Natural killer cell (primary cell): ENCODE data around the gene CSGALNACT2. TPM values are rescaled to one million over a fixed set of nuclear protein-coding genes. Genes with fewer than 3 reads are reported as not detected.

Source experiments
- ATAC-seq, 3 donors: fragments of 150-1000 bp in 2 of 3; fragments of 200-7000 bp in 1 of 3; cut with Tn5 transposase; 1 replicate in 1 of 3; 2 replicates in 2 of 3; pipeline ENCODE4 v1.10.0; 2021; ENCODE audit warnings: mild to moderate bottlenecking in 2 of 3, moderate library complexity in 2 of 3
- DNase-seq, 2 donors: peaks; one replicate each; pipeline versions ENCODE4 v3.0.0 to v3.0.0-alpha.2; 2013 to 2021; ENCODE audit warnings: mixed read lengths in 1 of 2
- H3K27ac ChIP-seq: one replicate; pipeline ENCODE4 v1.5.1; 2013; ENCODE audit warnings: mild to moderate bottlenecking, low read length
- H3K27me3 ChIP-seq: one replicate; pipeline ENCODE4 v1.6.1; 2013; ENCODE audit warnings: low read length; ENCODE audit not compliant: control insufficient read depth, insufficient read depth
- H3K36me3 ChIP-seq: one replicate; pipeline ENCODE4 v1.6.1; 2013; ENCODE audit warnings: low read length; ENCODE audit not compliant: control insufficient read depth, insufficient read depth
- H3K4me1 ChIP-seq: one replicate; pipeline ENCODE4 v1.6.1; 2013; ENCODE audit warnings: low read length; ENCODE audit not compliant: control insufficient read depth, insufficient read depth
- H3K4me3 ChIP-seq: one replicate; pipeline ENCODE4 v1.5.1; 2013; ENCODE audit warnings: low read length
- H3K9me3 ChIP-seq: one replicate; pipeline ENCODE4 v1.6.1; 2013; ENCODE audit warnings: low read length; ENCODE audit not compliant: control insufficient read depth, insufficient read depth
- H3K27ac Mint-ChIP-seq, 2 donors: one replicate each; pipeline ENCODE4 v1.8.0; 2022; ENCODE audit warnings: mild to moderate bottlenecking in 2 of 2, mixed read lengths in 2 of 2, moderate library complexity in 1 of 2
- H3K27me3 Mint-ChIP-seq, 2 donors: one replicate each; pipeline ENCODE4 v1.8.0; 2022; ENCODE audit warnings: low read depth in 2 of 2, mixed read lengths in 2 of 2
- H3K36me3 Mint-ChIP-seq: one replicate; pipeline ENCODE4 v1.8.0; 2022; ENCODE audit warnings: mixed read lengths
- H3K4me1 Mint-ChIP-seq, 2 donors: one replicate each; pipeline ENCODE4 v1.8.0; 2022; ENCODE audit warnings: mixed read lengths in 2 of 2
- H3K4me3 Mint-ChIP-seq: one replicate; pipeline ENCODE4 v1.8.0; 2022; ENCODE audit warnings: mild to moderate bottlenecking, moderate library complexity, mixed read lengths
- H3K9me3 Mint-ChIP-seq, 2 donors: one replicate each; pipeline ENCODE4 v1.8.0; 2022; ENCODE audit warnings: mixed read lengths in 2 of 2
- WGBS: methylation state at CpG from one replicate; pipeline ENCODE4 v1.1.7; 2013; ENCODE audit warnings: missing lambda C conversion rate; ENCODE audit not compliant: insufficient coverage; 5-methylcytosine and 5-hydroxymethylcytosine counted together
- intact Hi-C: fragments of 100-400 bp; cut with micrococcal nuclease; formaldehyde crosslinking; loops from one replicate; pipeline ENCODE4 v1.14.2; 2022
- total RNA-seq, 4 donors: library from RNA; stranded (reverse); fragments of 120-200 nt in 1 of 4; gene quantifications; one replicate each; pipeline versions ENCODE4 v1.2.3 to v1.2.4, GENCODE V29; 2013 to 2022
- TF ChIP-seq, protein P1 (sequence below): fragments of 200-600 bp; IDR thresholded peaks from one replicate; pipeline ENCODE4 v1.8.0; 2022; ENCODE audit warnings: antibody characterized with exemption

CSGALNACT2 gene
- total RNA-seq, 3 donors from 2014 or later (not counting 1 experiment from before 2014, with no cell fraction given), result 49.9 to 57.4 (median 52.8) TPM

- TF ChIP-seq, protein P1, sequence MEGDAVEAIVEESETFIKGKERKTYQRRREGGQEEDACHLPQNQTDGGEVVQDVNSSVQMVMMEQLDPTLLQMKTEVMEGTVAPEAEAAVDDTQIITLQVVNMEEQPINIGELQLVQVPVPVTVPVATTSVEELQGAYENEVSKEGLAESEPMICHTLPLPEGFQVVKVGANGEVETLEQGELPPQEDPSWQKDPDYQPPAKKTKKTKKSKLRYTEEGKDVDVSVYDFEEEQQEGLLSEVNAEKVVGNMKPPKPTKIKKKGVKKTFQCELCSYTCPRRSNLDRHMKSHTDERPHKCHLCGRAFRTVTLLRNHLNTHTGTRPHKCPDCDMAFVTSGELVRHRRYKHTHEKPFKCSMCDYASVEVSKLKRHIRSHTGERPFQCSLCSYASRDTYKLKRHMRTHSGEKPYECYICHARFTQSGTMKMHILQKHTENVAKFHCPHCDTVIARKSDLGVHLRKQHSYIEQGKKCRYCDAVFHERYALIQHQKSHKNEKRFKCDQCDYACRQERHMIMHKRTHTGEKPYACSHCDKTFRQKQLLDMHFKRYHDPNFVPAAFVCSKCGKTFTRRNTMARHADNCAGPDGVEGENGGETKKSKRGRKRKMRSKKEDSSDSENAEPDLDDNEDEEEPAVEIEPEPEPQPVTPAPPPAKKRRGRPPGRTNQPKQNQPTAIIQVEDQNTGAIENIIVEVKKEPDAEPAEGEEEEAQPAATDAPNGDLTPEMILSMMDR, result no peak
- no peak overlapping the region for H3K4me3 ChIP-seq
- no peaks in the 10 kb centered on the region for H3K9me3 Mint-ChIP-seq
- no peaks in the 10 kb centered on the region for H3K36me3 Mint-ChIP-seq
- no peaks in the 10 kb centered on the region for H3K27me3 Mint-ChIP-seq
- whole genome bisulfite sequencing, result 93% methylated on average over 18 of the region's 18 CpGs
- no peak overlapping the region for H3K27ac ChIP-seq
- intact Hi-C loops, result no loop called here
- peaks cover 25 to 34% of the 10 kb centered on the region in 2 donors for H3K4me1 Mint-ChIP-seq
- no peak overlapping the region for H3K4me3 Mint-ChIP-seq
- no peak for ATAC-seq
- H3K27ac Mint-ChIP-seq, result peak overlapping the region in 1 of 2 donors; percentile 81
- H3K27me3 ChIP-seq, result no peaks in the 10 kb centered on the region
- DNase-seq, result no peak
- no peaks in the 10 kb centered on the region for H3K9me3 ChIP-seq
- H3K36me3 ChIP-seq, result no peaks in the 10 kb centered on the region
- peaks cover 32% of the 10 kb centered on the region for H3K4me1 ChIP-seq
These were observed 20.3 kb upstream of the CSGALNACT2 start for GRCh38 chr10:43117777-43118583.

- Mint-ChIP-seq H3K9me3 (no peaks in the 10 kb centered on the region), H3K4me1 (peaks cover 25 to 34% of the 10 kb centered on the region in 2 donors), H3K27ac (peak overlapping the region; percentile 36 to 81), H3K36me3 (no peaks in the 10 kb centered on the region), H3K4me3 (peak overlapping the region; percentile 21), H3K27me3 (no peaks in the 10 kb centered on the region)
- no peak overlapping the region for H3K4me3 ChIP-seq
- intact Hi-C loops, result no loop called here
- DNase-seq, result no peak
- no peaks in the 10 kb centered on the region for H3K9me3 ChIP-seq
- peaks cover 32% of the 10 kb centered on the region for H3K4me1 ChIP-seq
- WGBS, result 84% methylated on average over 19 of the region's 19 CpGs
- H3K27ac ChIP-seq, result no peak overlapping the region
- no peaks in the 10 kb centered on the region for H3K27me3 ChIP-seq
- TF ChIP-seq, protein P1, result no peak
- no peaks in the 10 kb centered on the region for H3K36me3 ChIP-seq
- ATAC-seq, result no peak
These were observed 19.4 kb upstream of the CSGALNACT2 start for GRCh38 chr10:43118631-43119415.

- intact Hi-C loops, result loop anchor here (1.0 to 2.0 kb wide), 2 partner anchors 15 to 19 kb away; partner anchors contain the start of gene CSGALNACT2
- 93% methylated on average over 31 of the region's 31 CpGs for WGBS
- no peaks in the 10 kb centered on the region for H3K9me3 Mint-ChIP-seq
- no peaks in the 10 kb centered on the region for H3K36me3 Mint-ChIP-seq
- Histone ChIP-seq H3K27me3 (no peaks in the 10 kb centered on the region), H3K4me3 (no peak overlapping the region), H3K9me3 (no peaks in the 10 kb centered on the region), H3K4me1 (peaks cover 32% of the 10 kb centered on the region), H3K36me3 (no peaks in the 10 kb centered on the region), H3K27ac (no peak overlapping the region)
- H3K27ac Mint-ChIP-seq, result peak overlapping the region in 1 of 2 donors; percentile 90
- H3K27me3 Mint-ChIP-seq, result no peaks in the 10 kb centered on the region
- ATAC-seq, result no peak
- peaks cover 25 to 34% of the 10 kb centered on the region in 2 donors for H3K4me1 Mint-ChIP-seq
- no peak overlapping the region for H3K4me3 Mint-ChIP-seq
- DNase-seq, result no peak
- TF ChIP-seq, protein P1, result no peak
These were observed 18.7 kb upstream of the CSGALNACT2 start for GRCh38 chr10:43119416-43120115.
